GM21576 (cell line): ENCODE measurements around the gene PSORS1C2.

Source experiments
- ATAC-seq: cut with Tn5 transposase; IDR thresholded peaks from one replicate; pipeline ENCODE4 v1.9.1; 2021; ENCODE audit warnings: mild to moderate bottlenecking, moderate library complexity; ENCODE audit not compliant: unreplicated experiment

Gene PSORS1C2

DNA sequence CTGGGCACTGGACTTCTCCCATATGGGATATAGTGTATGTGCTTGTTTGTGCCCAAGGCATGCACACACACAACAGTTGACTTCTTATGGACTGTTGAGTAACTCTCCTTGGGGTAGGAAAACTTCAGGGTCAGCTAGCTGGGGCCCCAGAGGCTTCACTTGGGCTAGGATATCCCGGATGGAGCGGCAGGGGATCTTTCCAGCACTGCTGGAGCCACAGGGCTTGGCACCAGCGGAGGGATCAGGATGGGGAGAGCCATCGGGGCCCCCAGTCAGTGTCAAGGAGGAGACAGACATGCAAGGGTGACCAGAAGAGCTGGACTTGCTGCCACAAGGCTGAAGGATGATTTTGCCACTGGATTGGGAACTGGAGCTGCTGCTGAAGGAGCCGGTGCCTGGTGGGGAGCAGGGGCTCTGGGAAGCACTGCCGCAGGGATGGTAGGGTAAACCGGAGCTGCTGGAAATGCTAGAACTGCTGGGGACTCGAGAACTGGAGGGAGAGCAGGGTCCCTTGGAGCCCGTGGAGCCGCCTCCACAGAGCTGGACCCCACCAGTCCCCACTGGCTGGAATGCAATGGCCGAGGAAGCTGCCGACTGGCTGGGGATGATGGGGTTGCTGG is 22.8 kb downstream of the PSORS1C2 start:
- no peak for ATAC-seq

DNA sequence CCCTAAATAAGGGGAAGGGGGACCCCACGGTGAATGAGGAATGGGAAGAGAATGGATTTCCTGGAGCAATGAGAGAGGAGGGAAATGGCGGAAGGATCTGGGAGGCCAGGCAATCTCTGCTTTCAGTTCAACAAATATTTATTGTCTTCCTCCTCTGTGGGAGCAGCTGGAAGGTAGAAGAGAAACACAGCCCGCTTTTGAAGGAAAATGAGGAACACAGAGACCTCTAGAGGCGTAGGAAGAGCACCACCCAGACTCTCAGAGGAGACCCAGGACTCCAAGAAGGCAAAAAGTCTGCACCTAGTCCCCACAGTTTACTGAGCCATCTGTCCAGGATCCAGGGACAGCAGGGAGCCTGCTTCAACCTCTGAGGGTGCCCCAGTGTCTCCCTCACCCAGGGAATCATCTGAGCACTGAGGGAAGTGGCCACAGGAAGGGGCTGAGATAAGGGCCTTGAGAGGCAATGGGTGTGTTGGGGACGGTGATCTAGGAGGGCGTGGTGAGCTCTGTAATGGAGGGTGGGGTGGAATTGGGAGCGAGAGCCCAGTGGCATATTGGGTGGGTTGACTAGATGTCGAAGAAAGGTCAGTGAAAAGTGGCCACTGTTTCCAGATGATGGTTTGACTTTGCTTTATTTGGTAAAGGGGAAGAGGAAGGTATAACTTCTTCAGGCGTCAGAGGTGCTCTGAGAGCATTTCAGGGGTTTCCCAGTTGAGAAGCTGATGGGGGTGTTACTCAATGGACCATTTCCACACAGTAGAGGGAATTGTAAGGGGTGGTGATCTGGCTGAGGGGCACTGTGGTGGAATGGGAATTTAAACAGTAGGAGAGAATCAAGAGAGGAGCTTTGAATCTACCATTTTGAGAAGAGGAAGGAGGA is 23.7 kb downstream of the PSORS1C2 start:
- no peak for ATAC-seq

DNA sequence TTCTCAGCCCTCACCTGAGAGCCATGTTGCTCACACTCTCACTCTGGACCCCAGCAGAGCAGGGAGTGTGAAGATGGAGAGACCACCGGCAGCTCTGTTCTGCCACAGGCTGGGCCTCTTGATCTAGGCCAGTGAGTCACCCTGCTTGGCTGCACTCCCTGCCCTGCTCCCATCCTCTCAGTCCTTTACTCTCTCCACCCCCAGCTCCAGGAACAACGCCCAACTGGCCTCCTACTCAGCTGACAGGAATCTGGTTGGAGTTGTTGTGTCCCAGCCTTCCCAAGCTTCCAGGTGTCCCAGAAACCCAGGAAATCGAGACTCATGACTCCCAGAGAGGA is 24.4 kb downstream of the PSORS1C2 start, which contains the start of gene PSORS1C1:
Gene PSORS1C1 (plus strand): TSS at position 260 of the 338 bp plus-strand sequence. CDS start 14,833 bp downstream, outside the sequence.
- no peak for ATAC-seq

DNA sequence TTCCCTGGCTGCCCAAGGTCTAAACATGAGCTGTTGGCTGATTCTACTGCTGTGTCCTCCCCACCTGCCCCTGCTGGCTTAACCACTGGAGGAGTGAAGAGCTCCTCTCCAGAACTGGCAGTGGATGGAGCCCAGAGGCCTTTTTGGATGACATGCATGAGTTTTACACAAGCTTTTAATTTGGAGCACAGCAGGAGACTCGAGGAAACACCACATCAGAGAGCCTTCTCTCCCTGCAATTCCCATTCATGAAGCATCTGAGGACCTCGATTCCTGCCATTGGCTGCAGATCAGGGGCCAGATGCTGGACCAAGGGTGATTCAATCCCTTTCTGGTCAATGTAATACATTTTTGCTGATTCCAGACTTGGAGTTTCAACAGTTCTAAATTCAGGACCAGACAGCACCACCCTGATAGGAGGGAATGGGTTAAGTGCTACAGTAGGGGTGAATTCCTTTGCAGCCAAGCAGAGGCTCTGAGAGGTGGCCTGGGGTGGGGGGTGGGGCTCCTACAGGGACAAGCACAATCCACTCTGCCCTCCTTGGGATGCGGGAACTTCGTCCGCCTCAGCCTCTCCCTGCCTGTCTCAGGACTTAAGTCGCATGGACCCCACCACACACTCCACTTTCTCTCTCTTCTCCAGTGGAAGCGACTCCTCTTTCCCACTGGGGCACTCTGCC is 24.9 kb downstream of the PSORS1C2 start:
- ATAC-seq, result no peak

DNA sequence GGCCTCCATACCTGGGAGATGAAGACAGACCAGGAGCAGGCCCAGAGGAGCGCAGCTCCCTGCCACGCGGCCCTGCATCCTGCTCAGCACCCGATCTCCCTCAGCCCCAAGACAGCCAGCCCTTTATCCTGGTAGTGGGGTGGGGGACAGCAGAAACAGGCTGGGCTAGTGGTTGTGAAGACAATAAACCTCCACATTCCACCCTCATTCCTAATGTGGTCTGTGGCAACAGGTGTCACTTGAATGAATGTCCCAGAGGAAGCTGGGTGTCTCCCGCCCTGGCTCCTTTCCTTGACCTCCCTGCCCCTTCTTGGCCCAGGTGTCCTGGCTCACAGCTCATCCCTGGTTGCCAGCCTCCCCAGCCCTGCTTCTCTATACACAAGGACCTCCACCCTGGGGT is 26.4 kb downstream of the PSORS1C2 start, which contains the start of gene C6orf15:
Gene C6orf15 (minus strand): TSS at position 98 of the 400 bp plus-strand sequence. CDS start 20 bp downstream, at position 78.
- ATAC-seq, result no peak

DNA sequence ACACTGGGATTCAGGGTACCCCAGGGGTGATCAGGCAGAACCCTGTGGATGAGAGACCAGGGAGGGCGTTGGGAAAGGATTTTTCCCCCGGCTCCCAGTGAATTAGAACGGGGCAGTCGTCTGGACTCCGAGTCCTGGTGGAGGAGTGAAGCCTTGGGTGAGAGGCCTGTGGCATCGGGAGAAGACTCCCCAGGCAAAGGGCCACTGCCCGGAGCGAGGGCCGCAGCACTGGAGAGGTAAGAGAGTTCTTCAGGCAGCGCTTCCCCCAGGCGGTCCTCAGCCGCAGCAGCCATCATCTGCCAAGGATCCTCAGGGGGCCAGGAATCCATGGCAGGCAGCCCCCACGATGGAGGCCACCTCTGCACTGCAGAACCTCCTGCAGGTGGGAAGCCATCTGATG is 27.2 kb downstream of the PSORS1C2 start:
- no peak for ATAC-seq

DNA sequence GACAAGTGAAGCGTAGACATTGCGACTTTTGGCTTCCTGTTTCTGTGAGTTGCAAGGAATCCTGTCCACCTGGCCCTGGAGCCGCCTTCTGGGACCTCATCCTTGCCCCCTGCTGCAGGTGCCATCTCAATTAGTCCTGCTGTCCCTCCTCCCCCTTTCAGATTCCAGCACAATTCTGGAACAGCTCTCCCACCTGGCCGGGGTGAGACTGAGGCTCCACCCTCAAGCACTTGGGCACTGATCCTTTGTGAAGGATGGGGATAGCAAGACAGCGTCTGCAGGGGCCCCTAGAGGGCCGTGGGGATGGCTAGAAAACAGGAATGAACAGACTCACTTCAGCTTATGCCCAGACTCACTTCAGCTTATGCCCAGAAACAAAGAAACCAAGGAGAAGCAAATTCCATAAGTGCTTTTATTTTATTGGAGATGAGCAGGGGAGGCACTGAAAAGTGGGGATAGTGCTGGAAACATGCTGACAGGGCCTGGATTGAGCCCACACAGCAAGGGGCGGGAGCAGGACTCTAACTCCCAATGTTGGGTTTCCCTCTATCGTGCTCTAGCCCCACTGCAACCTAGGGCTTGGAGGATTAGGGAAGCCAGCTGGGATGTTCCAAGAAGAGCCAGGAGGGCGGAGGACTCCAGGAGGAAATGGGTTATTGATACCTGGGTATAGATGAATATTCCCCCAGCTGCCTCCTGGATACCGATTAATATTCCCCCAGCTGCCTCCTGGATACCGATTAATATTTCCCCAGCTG is 27.9 kb downstream of the PSORS1C2 start:
- no peak for ATAC-seq

DNA sequence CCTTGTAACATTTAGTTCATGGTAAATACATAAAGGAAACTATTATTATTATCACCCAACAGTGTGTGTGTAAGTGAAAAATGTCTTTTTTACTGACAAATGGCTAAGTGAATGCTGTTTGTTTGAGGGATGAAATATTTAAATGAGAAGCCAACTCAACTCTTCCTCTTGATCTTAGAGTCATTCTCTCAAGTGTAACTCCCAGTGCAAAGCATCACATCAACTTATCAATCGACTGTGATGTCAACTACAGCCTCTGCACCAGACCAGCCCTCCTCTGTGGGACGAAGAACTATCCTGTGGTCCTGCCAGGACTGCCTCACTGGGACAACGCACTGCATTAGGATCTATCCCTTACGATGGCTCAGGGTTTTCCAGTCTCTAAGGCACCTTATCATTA is 31.8 kb downstream of the PSORS1C2 start:
- ATAC-seq, result no peak

DNA sequence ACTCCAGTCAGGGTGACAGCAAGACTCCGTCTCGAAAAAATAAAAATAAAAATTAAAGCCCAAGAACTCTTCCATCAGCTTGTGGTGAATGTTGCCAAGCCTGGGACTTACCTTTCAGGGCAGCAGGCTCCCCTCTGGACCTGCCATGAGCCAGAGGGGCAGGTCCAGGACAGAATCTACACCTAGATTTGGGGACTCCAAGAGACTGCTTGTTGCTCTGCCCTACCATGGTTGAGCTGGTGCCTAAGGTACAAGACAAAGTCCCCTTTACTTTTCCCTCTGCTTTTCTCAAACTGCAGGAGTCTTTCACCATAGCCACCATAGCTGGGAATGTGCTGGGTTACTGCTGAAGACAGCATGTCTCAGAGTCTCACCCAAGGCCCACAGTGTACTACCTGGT is 35.7 kb downstream of the PSORS1C2 start:
- ATAC-seq, result no peak

DNA sequence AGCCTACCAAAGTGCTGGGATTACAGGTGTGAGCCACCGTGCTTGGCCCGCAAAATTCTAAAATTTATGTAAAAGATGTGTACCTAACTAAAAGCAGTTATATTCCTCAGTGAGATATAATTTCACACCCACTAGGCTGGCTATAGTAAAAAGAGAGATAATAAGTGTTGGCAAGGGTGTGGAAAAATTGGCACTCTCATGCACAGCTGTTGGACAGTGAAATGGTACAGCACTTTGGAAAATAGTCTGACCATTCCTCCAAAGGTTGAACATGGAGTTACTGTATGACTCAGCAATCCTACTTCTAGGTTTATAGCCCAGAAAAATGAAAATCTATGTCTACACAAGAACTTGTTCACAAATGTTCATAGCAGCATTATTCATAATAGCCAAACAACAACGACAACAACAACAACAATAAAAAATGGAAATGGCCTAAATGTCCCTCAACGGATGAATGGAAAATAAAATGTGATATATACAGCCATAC is 40.4 kb downstream of the PSORS1C2 start:
- ATAC-seq, result no peak

DNA sequence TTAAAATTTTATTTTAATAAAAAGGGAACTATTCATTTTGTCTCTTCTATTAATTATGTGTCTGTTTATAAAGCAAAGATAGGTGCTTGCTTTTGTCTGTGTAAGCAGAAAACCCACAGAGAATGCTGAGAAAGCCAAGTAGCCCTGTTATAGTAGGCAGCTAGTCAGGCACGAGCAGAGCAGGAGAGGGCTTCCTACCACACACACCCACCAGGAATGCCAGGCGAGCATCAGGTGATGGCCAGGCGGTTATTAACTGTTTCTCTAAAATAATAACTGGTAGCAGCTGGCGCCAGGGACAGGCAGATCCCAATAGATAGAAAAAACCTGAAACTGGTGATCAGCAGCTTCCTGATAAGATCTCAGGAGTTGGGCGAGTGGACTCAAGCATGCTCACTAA is 42.2 kb downstream of the PSORS1C2 start:
- no peak for ATAC-seq

DNA sequence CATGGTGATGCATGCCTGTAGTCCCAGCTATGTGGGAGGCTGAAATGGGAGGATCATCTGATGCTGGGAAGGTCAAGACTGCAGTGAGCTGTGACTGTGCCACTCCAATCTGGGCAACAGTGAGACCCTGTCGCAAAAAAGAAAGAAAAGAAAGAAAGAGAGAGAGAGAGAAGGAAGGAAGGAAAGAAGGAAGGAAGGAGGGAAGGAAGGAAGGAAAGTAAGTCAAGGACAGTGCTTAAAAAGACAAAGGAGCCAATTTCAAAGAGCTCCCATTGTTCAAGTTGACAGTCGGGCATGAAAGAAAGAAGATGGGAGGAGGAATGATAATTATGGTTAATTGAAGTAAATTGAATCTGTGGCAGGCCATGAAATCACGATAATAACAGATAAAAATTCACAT is 42.7 kb downstream of the PSORS1C2 start:
- ATAC-seq, result no peak

DNA sequence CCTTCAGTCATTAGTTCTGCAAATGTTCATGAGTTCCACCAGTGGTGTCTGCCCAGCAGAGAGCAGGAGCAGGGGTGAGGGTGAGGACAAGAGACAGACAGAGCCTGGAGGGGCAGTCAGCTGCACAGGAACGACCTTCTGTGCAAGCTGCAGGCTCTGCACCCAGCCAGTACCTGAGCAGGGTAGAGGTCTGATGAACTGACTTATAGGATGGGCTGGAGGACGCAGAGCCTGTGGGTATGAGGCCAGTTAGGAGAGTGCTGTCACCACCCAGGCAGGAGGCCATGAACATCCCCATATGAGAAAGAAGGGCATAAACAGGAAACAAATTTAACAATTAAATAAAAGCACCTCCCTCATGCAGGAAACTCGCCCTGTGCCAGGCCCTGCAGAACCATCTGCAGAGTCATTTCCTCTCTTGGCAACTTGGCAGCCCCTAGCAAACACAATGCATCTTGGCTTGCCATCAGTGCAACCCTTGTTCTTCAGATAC is 44.4 kb downstream of the PSORS1C2 start:
- ATAC-seq, result no peak

DNA sequence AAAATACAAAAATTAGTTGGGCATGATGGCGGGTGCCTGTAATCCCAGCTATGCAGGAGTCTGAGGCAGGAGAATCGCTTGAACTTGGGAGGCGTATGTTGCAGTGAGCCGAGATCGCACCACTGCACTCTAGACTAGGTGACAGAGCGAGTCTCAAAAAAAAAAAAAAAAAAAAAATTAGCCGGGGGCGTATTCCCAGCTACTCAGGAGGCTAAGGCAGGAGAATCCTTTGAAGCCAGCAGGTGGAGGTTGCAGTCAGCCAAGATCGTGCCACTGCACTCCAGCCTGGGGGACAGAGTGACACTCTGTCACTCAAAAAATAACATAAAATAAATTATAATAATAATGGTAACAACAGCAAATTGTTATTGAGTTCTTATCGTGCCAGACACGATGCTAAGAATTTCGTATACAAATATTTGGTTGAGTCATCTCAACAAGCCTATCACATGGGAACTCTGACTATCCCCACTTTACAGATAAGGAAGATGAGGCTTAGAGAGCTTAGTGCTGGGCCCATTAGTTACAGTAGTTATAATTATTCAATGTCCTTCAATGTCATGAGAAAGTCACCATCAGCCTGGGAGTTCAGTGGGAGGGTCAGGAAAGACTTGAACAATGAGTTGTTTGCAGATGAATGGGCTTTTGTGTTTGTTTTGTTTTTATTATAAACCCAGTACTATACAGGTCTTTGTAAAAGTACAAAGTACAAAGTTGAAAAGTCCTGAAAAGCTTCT is 45.9 kb downstream of the PSORS1C2 start:
- no peak for ATAC-seq

DNA sequence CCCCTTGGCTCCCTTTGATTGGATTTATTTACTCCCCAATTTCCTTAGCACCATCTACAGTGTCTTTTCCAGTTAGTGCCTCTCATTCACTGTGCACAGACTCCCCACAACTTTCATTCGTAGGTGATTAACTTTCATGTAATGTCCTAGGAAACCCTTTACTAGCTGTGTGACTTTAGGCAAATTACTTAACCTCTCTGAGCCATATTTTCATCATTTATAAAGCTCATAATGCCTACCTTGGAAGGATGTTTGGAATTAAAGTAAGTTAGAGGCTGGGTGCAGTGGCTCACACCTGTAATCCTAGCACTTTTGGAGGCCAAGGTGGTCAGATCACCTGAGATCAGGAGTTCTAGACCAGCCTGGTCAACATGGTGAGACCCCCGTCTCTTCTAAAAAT is 46.6 kb downstream of the PSORS1C2 start:
- ATAC-seq, result no peak

DNA sequence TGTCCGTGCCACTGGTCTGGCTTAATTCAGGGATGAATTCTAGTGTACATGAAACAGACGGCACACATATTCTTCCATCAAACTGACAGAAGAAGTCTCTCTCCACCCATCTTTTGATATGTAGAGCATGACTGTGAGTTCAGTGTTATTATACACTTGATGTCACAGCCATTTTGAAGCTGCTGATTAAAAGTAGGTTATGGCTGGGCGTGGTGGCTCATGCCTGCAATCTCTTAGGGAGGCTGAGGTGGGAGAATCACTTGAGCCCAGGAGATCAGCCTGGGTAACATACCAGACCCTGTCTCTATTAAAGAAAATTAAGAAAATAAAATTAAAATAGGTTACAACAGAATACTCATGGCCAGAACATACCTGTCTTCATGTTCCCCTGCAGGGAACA is 47.2 kb downstream of the PSORS1C2 start:
- ATAC-seq, result no peak

DNA sequence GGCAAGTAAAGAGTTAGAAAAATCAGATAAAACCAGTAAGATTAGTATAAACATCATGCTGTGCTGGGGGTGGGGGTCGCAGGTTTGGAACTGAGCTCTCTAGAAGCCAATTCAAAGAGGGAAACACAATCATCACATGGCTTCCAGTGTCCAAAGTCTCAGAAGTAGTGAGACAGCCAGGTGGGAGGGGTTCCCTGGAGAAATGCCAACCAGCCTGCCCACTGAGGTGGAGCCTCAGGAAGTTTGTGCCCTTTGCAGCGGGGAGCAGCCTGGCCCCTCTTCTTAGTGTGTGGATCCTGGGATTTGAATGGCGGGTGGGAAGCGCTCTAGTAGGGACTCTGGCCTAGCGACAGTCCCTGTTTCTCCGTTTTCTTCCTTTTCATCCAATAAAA is 47.9 kb downstream of the PSORS1C2 start:
- ATAC-seq, result no peak

DNA sequence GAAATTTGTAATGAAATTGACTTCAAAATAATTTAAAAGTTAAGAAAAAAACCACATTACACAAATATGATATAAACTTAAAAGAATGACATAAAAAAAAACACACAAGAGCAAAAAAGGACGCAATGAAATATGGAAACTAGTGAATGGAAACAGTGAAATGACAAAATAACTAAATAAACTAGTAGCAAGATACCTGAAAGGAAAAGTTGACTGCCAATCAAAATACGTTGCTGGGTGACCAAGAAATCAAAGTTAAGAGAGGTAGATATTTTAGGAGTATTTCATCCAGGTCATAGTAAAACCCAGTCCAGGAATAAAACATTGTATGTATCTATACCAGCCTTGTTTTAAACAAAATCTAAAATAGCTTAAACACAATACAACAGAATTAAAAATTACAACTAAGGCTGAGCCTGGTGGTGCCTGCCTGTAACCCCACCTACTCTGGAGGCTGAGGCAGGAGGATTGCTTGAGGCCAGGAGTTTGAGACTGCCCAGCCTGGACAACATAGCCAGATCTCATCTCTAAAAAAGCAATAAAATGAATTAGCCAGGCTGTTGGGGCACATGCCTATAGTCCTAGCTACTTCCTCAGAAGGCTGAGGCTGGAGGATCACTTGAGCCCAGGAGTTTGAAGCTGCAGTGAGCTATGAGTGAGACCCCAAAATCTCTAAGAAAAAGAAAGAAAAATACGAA is 48.4 kb downstream of the PSORS1C2 start:
- no peak for ATAC-seq
